GM10266 (cell line): ENCODE data around the gene LYL1.

Experiments used
- DNase-seq: peaks from one replicate; pipeline ENCODE4 v3.0.0; 2012; ENCODE audit errors: extremely low spot score
- CTCF ChIP-seq: IDR thresholded peaks from 2 replicates; pipeline ENCODE4 v1.5.1; 2012; ENCODE audit warnings: mild to moderate bottlenecking, low read depth; ENCODE audit not compliant: control insufficient read depth, insufficient read depth; ENCODE audit errors: missing control alignments

The LYL1 gene

DNA sequence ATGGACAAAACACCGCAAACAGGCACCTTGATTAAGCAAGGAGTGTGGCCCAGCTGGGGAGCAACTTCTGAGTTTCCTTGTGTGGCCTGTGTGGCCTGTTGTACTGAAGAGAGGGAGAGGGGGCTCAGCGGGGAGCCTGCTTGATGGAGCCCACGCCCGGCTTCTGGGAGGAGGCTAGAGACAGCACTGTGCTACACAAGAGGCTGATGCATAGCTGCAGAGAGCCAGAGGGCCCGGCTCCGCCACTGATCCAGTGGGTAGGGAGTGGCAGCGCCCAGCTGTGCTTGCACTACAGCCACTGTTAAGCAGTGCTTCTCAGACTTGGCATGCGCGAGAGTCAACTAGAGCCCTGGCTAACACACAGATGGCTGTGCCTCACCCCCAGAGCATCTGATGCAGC lies 19.0 kb downstream of the LYL1 start:
- DNase-seq = no peak
- no peak for TF ChIP-seq CTCF

DNA sequence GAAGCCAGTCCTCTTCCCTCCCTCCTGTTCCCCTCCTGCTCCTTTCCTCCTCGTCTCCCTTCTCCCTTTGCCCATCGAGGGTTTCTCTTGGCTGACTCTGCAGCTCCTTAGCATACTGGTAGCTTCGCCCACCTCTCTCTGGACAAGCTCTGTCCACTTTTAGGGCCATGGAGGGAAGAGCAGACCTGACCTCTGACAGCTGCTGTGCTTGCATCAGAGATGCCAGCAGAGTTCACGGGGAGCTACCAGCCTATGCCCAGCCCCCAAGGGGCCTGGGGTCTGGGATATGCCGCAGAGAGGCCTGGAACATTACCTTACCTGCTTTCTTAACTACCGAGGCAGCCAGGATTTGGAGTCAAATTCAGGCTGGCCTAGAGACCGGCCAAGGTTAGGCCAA lies 19.7 kb downstream of the LYL1 start:
- no peak for DNase-seq
- no peak for TF ChIP-seq CTCF

DNA sequence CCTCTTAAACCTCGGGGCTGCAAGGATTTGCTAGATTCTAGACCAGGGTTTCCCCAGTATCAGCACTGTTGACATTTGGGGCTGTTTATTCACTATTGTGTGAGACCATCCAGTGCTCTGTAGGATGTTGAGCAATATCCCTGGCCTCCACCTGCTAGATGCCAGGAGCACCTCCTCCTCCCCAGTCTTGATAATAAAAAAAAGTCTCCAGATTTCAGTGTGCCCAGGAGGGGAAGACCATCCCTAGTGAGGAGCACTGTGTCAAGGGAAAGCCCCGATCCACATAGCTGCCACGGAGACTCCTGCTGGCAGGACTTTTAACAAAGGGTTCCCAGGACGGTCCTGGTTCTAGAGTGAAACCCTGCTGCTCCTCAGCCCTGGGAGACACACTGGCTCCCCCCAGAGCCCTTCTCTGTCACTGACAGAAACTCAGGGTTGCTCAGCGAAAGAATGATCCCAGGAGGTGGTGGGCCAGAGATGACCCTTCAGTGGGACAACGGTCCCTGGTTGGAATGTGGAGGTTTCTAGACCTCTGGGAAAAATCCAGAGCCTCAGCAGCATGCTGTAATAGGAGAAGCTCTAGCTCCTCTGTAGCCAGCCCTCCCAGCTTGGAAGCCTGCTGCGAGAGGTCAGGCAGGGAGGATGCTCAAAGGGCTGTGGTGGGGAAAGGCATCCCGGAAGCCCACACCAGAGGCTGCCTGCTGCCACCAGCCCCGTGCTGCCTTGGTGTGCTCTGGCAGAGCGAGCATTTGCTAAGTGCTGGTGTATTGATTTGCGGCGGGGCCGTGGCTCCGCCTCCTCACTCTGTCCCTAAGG lies 20.3 kb downstream of the LYL1 start:
- no peak for TF ChIP-seq CTCF
- DNase-seq = no peak

GRCh38 chr19:13079542-13079986 lies 23.1 kb downstream of the LYL1 start:
- TF ChIP-seq CTCF = no peak
- no peak for DNase-seq

DNA sequence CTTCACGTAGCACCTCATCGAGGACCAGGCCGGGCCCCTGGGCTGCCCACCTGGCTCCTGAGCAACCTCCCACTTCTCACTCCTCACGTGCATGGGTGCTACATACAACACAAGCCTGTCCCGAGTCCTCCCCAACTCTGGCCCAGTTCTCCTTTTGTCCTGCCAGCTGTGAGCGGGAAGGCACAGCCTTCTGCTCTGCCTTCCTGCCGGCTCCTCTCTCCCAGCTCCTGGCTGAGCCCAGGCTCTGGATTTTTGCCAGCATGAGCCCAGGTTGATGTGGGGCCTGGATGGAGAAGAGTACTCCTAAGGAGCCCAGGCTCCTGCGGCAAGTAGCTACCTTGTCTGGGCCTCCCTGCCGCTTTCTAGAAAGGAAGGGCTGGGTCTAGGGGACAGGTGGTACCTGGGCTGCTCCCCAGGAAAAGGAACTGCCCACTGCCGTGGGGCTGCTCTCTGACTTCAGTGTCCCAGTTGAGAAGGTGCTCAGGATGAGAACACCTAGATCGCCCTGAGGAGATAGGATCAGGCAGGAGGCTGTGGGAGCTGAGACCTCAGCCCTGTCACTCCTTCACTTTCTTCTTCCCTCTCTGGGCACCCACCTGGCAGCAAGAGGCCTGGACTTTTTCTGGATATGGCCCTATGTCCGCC lies 23.6 kb downstream of the LYL1 start:
- no peak for TF ChIP-seq CTCF
- DNase-seq = no peak

GRCh38 chr19:13078381-13078780 lies 24.3 kb downstream of the LYL1 start:
- no peak for TF ChIP-seq CTCF

DNA sequence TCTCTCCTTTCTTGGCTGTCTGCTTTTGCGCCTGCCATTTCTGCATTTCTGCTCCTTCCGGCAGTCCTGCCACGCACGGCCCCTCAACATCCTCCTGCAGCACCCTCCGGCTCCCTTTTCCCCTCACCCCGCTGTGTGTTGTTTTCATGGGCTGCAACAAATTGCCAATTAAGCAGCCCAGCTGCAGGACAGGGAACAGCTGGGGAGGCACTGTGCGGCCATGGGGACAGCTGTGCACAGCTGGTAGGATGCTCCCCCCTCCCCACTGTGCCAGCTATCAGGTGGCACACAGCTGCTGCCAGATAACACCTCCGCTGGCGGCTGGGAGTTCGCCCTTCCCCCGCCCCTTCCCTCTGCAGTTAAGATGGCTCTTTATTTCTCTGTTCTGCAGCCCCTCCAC lies 25.4 kb downstream of the LYL1 start:
- TF ChIP-seq CTCF = no peak
- DNase-seq = no peak

More at GRCh38 chr19:13078381-13078780, 24.3 kb downstream of the LYL1 start:
- DNase-seq = no peak
